Activated CD4-positive, alpha-beta T cell treated with anti-CD3 and anti-CD28 coated beads, Interleukin-2, amount 50 U/mL, for 24 hours (primary cell): Measurements from ENCODE around the gene KISS1R.

Experiments
- DNase-seq, 2 donors: peaks; one replicate each; pipeline ENCODE4 v3.0.0-alpha.2; 2020; ENCODE audit warnings: low read depth in 1 of 2, low spot score in 1 of 2

The KISS1R gene

DNA sequence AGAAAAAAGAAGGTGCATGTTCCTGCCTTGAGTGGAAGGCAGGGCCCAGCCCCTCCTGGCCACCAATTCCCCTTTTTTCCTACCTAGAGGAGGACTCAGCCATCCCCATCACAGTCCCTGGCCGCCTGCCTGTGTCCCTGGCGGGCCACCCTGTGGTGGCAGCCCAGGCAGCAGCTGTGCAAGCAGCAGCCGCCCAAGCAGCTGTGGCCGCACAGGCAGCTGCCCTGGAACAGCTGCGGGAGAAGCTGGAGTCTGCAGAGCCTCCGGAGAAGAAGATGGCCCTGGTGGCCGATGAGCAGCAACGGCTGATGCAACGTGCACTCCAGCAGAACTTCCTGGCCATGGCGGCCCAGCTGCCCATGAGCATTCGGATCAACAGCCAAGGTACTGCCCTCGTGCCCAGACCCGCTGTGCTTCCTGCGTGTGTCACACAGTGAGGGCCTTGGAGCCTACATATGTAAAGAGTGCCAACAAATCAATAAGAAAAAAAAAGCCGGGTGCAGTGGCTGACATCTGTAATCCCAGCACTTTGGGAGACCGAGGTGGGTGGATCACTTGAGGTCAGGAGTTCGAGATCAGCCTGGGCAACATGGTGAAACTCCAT lies 49.5 kb downstream of the KISS1R start:
- no peak for DNase-seq
